SU-DHL-6 (cell line): ENCODE measurements around the gene IPP.

ENCODE experiments used
- CTCF ChIP-seq: fragments of 200-600 bp; sonication (generic); IDR thresholded peaks from one replicate; pipeline ENCODE4 v1.5.1; 2017; ENCODE audit warnings: antibody characterized with exemption, mild to moderate bottlenecking, low read length, moderate library complexity; ENCODE audit not compliant: insufficient read depth, poor library complexity, severe bottlenecking
- EZH2phosphoT487 ChIP-seq: fragments of 200-600 bp; sonication (generic), shearing (Covaris generic); conservative IDR thresholded peaks from 2 replicates; pipeline ENCODE4 v1.6.1; 2018; ENCODE audit warnings: mild to moderate bottlenecking, antibody characterized with exemption, low read length, moderate library complexity, mixed read lengths

- TF ChIP-seq CTCF (no peak), EZH2phosphoT487 (no peak)
Observed at GRCh38 chr1:45730075-45730779, 20.2 kb downstream of the IPP start.
